GM19351 (cell line): ENCODE measurements around the gene SH3RF2.
"Not testable (repeated sequence)": the region's sequence is repeated elsewhere in the genome, so short reads cannot be mapped to it uniquely, and the experiment has no call there.

Experiments
- ATAC-seq: cut with Tn5 transposase; IDR thresholded peaks from one replicate; pipeline ENCODE4 v1.9.1; 2021; ENCODE audit warnings: mild to moderate bottlenecking, moderate library complexity; ENCODE audit not compliant: unreplicated experiment

Gene SH3RF2

DNA sequence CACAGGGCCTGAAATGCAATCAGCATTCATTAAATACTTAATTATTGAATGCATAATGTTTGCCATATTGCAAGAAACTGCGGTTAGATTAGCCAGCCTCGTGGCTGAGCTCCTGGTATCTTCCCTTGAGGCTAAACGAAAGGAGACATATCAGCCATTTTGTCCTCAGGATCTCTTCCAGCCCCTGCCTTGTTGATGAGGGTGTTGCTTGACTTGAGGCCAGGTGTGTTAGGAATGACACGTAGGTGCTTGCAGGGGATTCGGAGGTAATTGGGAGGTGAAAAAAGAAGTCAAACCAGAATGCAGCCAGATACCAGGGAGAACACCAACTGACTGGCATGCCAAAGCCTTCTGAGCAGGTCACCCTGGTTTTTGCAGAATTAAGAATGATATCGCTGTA lies 12.5 kb downstream of the SH3RF2 start:
- no peak for ATAC-seq

DNA sequence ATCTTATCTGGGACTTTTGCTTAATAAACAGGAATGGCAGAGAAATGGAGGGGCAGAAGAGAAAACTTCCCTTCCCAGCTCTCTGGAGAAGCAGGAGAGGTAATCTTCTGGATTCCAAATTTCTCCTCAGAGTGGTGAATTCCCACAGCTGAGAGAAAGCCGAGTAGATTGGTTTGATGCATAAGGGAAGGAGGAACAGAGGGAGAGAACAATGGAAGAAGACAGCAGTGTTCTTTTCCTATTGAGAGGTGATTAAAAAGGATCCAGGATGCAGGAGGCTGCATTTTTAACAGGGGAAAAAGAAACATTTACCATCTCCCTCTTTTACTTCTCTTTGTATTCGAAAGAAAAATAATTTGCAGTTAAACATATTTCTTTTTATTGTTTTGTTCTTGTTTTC lies 13.1 kb downstream of the SH3RF2 start:
- ATAC-seq: no peak

GRCh38 chr5:145951071-145951470 lies 14.7 kb downstream of the SH3RF2 start:
- ATAC-seq: no peak

DNA sequence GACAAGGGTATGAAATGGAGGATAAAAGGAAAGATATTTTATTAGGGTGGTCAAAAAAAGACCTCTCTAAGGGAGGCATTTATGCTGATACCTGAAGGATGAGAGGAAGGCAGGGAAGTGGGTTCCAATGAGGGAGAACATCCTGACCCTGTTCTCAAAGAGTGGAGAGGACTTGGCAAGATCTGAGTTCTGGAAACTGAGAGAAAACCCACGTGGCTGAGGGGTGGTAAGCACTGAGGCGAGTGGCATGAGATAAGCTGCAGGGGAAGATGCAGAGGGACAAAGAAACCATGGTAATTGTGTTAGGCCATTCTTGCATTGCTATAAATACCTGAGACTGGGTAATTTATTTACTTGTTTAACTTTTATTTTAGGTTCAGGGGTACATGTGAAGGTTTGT lies 16.8 kb downstream of the SH3RF2 start:
- no peak for ATAC-seq

DNA sequence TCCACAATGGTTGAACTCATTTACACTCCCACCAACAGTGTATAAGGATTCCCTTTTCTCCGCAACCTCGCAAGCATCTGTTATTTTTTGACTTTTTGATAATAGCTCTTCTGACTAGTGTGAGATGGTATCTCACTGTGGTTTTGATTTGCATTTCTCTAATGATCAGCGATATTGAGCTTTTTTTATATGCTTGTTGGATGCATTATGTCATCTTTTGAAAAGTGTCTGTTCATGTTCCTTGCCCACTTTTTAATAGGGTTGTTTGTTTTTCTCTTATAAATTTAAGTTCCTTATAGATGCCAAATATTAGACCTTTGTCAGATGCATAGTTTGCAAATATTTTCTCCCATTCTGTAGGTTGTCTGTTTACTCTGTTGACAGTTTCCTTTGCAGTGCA lies 17.8 kb downstream of the SH3RF2 start:
- not testable (repeated sequence) for ATAC-seq

DNA sequence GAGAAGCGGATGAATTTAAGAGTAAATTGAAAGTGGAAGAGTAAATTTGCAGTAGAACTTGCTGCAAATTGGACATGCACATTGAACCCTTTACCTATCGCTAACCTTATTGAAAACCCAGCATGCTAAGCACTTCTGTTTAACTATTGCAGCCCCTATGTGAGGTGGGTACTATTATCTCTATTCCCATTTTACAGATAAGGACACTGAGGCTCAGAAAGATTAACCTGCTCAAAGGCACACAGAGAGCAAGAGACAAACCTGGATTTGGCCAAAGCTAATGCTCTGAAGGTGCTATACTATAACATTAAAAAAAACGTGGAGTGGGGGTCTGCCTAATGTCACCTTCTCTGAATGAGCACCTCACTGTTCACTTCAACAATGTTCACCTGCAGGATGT lies 21.0 kb downstream of the SH3RF2 start:
- no peak for ATAC-seq

- no peak for ATAC-seq
These were observed 22.1 kb downstream of the SH3RF2 start for GRCh38 chr5:145958436-145958835.

DNA sequence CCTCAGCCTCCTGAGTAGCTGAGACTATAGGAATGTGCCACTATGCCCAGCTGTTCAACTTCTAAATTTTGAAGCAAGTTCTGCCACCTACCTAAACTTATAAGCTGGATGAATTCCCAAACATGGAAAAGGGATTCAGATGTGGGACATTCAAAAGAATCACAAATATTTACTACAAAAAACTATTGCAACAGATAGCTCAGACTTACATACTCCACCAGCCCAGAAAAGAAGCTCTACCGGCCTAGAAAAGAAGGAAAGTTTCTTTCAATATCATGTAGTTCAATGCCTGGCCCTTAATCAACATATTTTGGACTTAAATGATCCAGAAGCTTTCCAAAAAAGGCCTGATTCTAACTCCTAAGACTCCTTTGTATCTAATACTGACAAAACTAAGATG lies 23.8 kb downstream of the SH3RF2 start:
- ATAC-seq: no peak

DNA sequence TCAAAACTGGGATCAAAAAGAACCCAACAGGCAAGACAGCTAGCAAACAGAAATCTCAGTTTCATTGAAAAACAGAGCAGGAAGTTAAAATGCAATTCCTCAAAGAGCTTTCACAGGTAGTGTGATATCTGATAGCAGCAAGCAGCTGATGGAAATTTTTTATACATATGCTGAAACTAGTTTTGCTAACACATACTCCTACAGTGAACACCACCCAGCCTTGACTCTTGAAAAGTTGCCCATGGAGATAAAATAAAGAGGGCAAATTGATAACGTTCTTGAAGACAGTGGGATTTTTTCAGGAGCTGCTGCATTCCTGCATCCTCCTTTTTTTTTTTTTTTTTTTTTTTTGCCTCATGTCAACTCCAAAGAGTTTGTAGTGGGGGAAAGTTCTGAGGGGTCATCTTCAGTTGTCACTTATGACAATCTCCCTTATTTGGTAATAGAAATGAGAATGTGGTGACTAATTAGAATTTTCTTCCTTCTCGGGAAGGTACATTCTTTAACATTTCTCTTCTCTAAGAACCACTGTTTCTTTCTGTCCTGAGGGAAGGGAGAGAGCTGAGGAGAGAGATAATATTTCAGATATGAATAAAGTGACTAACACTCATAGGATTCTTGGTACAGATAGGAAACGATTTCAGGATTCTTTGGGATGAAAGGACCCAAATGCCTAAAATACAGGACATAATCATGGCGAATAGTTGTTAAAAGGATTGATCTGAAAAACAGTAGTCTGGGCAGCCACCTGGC lies 24.6 kb downstream of the SH3RF2 start:
- ATAC-seq: no peak

DNA sequence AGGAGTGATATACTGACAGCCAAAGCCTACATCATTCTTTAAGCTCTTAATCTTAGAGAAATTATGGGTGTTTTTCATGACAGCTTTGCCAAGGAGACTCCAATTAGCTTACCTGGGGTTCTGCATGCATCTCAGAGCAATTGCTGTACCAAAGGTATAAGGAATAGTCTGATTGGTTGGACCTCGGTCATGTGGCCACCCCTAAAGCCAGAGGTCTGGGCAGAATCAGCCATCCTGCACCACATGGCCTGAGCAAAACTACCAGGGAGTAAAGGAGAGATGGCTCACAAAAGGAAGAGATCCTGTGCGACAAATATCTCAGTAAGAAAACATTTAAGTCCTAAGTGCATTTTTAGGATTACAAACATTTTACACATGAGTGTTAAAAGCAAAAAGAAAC lies 25.6 kb downstream of the SH3RF2 start:
- ATAC-seq: no peak

DNA sequence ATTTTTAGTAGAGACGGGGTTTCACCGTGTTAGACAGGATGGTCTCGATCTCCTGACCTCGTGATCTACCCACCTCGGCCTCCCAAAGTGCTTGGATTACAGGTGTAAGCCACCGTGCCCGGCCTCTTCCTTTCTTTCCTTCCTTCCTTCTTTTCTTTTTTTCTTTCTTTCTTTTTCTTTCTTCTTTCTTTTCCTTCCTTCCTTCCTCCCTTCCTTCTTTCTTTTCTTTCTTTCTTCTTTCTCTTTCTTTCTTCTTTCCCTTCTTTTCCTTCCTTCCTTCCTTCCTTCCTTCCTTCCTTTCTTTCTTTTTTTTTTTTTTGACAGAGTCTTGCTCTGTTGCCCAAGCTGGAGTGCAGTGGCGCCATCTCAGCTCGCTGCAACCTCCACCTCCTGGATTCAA lies 27.6 kb downstream of the SH3RF2 start:
- not testable (repeated sequence) for ATAC-seq

- ATAC-seq: no peak
These were observed 29.4 kb downstream of the SH3RF2 start for GRCh38 chr5:145965804-145966203.

- ATAC-seq: no peak
These were observed 30.9 kb downstream of the SH3RF2 start for GRCh38 chr5:145967296-145967695.

DNA sequence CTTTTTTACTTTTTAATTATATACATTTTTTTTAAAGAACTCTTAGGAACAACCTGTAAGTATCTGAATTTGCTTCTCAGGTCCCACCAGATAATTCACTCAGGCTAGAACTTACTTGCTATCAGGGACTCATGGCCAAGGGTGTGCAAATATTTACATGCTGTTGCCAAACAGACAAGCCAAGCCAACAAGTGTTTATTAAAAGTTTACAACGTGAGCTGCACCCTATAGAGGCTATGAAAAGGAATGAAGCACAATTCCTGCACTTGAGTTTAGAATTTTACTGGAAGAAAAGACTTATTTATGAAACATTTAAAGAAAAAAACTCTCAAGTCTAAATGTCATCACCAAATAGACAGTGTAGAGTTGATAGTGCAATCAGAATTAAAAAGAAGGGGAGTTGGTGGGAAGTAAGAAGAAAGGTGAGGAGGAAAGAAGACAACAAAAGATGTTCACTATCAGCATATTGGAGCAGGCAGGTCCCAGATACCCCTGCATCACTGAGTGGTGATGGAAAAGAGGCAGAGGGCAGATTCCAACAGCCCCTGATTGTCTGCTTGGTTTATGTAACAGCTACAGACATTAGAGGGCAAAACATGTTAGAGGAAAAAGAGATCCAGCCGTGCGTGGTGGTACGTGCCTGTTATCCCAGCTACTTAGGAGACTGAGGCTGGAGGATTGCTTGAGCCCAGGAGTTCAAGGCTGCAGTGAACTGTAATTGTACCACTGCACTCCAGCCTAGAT lies 32.8 kb downstream of the SH3RF2 start:
- no peak for ATAC-seq

DNA sequence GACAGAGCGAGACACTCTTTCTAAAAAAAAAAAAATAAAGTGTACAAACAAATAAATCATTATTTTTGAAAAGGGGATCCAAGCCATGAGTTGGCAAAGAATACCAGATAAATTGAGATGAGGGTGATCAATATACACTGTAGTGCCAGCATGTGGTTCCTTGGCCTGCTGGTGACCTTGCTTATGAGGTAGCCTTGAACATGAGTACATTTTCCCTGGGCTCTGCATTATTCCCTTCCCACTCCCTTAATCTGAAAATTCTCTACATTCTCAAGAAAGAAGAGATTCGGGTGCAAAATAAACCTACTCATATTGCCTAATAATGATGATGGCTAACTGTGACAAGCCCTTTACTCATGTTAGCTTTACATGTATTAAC lies 33.3 kb downstream of the SH3RF2 start:
- ATAC-seq: no peak

GRCh38 chr5:145971108-145971507 lies 34.7 kb downstream of the SH3RF2 start:
- ATAC-seq: no peak

DNA sequence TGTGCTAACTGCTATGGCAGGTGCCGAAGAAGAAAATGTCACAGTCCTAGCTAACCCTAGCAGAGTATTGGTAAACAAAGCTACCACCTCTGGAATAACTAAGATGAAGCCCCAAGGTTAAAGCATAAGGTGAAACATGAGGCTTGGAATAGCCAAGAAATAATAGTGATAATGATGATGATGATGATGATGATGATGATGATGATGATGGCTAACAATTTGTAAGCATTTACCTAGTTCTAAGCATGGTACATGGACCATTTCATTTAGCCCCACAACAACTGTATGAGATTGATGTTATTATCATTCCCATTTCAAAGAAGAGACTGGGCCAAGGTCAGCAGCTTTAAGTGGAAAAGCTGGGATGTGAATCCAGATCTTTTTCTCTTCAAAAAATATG lies 35.3 kb downstream of the SH3RF2 start:
- ATAC-seq: no peak

DNA sequence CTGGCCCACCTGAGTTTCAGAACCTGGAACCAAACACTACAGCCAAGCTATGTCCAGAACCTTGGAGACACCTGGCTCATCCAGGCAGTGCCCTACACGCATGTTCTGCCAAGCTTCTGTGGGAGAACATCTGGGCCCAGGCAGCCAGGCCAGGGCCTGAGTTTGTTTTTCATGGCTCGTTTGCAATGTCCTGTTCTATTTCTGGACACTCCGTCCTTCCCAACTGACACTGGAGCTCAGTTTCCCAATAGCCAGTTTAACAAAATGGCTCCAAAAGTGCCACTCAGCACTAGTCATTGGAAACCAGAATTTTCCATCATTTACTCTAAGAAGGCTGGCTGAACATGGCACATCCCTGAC lies 38.6 kb downstream of the SH3RF2 start:
- ATAC-seq: no peak

GRCh38 chr5:145975361-145976066 lies 39.1 kb downstream of the SH3RF2 start:
- ATAC-seq: no peak

- peak; percentile 79 for ATAC-seq
These were observed 40.2 kb downstream of the SH3RF2 start for GRCh38 chr5:145976431-145977155.

DNA sequence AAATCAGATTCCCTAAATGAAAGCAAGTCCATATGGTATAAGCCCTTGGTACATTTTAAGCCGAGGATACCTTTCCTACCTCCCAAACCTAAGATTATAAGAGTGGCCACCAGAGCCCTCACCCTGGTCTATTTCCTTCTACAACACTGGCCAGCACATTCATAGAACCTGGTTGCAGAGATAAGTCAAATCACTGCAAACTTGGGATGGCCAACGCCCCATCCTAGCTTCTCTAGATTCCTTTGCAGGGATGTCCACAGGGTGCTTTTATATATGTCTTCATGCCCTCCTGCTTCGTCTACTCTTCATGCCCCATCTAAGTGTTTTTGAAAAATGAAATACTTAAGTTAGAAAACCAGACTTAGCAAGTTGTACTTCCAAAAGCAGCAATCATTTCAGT lies 41.8 kb downstream of the SH3RF2 start:
- ATAC-seq: no peak
